Mesenchymal stem cell (in vitro differentiated cells and primary cell): ENCODE results near the gene LRRC28.

Experiments used
- DNase-seq: peaks from one replicate; pipeline ENCODE4 v3.0.0-alpha.2; 2013
- H2AFZ ChIP-seq: one replicate; pipeline ENCODE4 v1.6.1; 2013; ENCODE audit warnings: low read depth, mild to moderate bottlenecking, control low read depth, inconsistent platforms, low read length, moderate library complexity
- H2AK5ac ChIP-seq: 2 replicates; pipeline ENCODE4 v1.6.1; 2013; ENCODE audit warnings: low read length, moderate library complexity, mild to moderate bottlenecking, inconsistent platforms; ENCODE audit not compliant: severe bottlenecking
- H2BK120ac ChIP-seq: one replicate; pipeline ENCODE4 v1.6.1; 2013; ENCODE audit warnings: low read depth, mild to moderate bottlenecking, inconsistent platforms, low read length, moderate library complexity
- H2BK12ac ChIP-seq, 2 experiments: one replicate each; pipeline ENCODE4 v1.6.1; 2013; ENCODE audit warnings: inconsistent platforms in 2 of 2, low read length in 2 of 2, mild to moderate bottlenecking in 2 of 2, moderate library complexity in 2 of 2, control low read depth in 1 of 2
- H2BK15ac ChIP-seq: one replicate; pipeline ENCODE4 v1.6.1; 2013; ENCODE audit warnings: mild to moderate bottlenecking, low read depth, inconsistent platforms; ENCODE audit not compliant: poor library complexity, severe bottlenecking
- H2BK5ac ChIP-seq: 2 replicates; pipeline ENCODE4 v1.6.1; 2013; ENCODE audit warnings: low read depth, mild to moderate bottlenecking, low read length, control low read depth, inconsistent platforms; ENCODE audit not compliant: poor library complexity, severe bottlenecking
- H3K14ac ChIP-seq, 2 experiments: one replicate each; pipeline ENCODE4 v1.6.1; 2013; ENCODE audit warnings: inconsistent platforms in 2 of 2, low read length in 2 of 2, control low read depth in 1 of 2, mild to moderate bottlenecking in 1 of 2, moderate library complexity in 1 of 2
- H3K18ac ChIP-seq, 2 experiments: one replicate each; pipeline ENCODE4 v1.6.1; 2013; ENCODE audit warnings: inconsistent platforms in 2 of 2, low read length in 2 of 2, control low read depth in 1 of 2, low read depth in 1 of 2, mild to moderate bottlenecking in 1 of 2
- H3K23ac ChIP-seq, 2 experiments: one replicate each; pipeline ENCODE4 v1.6.1; 2013; ENCODE audit warnings: inconsistent platforms in 2 of 2, low read length in 2 of 2, mild to moderate bottlenecking in 2 of 2, moderate library complexity in 2 of 2, control low read depth in 1 of 2
- H3K27ac ChIP-seq: 2 replicates; pipeline ENCODE4 v1.5.1; 2013; ENCODE audit warnings: mild to moderate bottlenecking, moderate library complexity, low read length, control low read depth, inconsistent platforms; ENCODE audit not compliant: poor library complexity, severe bottlenecking
- H3K27me3 ChIP-seq, 2 experiments: 2 replicates each; pipeline versions ENCODE4 v1.6.1 to v1.7.0; 2013; ENCODE audit warnings: low read length in 2 of 2, mild to moderate bottlenecking in 2 of 2, moderate library complexity in 2 of 2, control low read depth in 1 of 2, inconsistent platforms in 1 of 2; ENCODE audit not compliant: control insufficient read depth in 1 of 2, insufficient read depth in 1 of 2
- H3K36me3 ChIP-seq, 2 experiments: 2 replicates each; pipeline versions ENCODE4 v1.6.1 to v1.7.0; 2013; ENCODE audit warnings: low read length in 2 of 2, control low read depth in 1 of 2, inconsistent platforms in 1 of 2, low read depth in 1 of 2, mild to moderate bottlenecking in 1 of 2; ENCODE audit not compliant: insufficient read depth in 2 of 2, control insufficient read depth in 1 of 2
- H3K4ac ChIP-seq, 2 experiments: one replicate each; pipeline ENCODE4 v1.6.1; 2013; ENCODE audit warnings: inconsistent platforms in 2 of 2, low read length in 2 of 2, mild to moderate bottlenecking in 2 of 2, moderate library complexity in 2 of 2, control low read depth in 1 of 2, low read depth in 1 of 2
- H3K4me1 ChIP-seq: 2 replicates; pipeline ENCODE4 v1.6.1; 2013; ENCODE audit warnings: low read depth, low read length, control low read depth; ENCODE audit not compliant: control insufficient read depth, insufficient read depth
- H3K4me2 ChIP-seq: 2 replicates; pipeline ENCODE4 v1.6.1; 2013; ENCODE audit warnings: low read length, mild to moderate bottlenecking, inconsistent platforms; ENCODE audit not compliant: poor library complexity, severe bottlenecking
- H3K4me3 ChIP-seq, 2 experiments: 2 replicates each; pipeline versions ENCODE4 v1.5.1 to v1.7.0; 2013; ENCODE audit warnings: low read length in 2 of 2, mild to moderate bottlenecking in 2 of 2, control low read depth in 1 of 2, low read depth in 1 of 2; ENCODE audit not compliant: insufficient read depth in 1 of 2
- H3K79me1 ChIP-seq: replicated peaks from 2 replicates; pipeline ENCODE4 v1.6.1; 2013; ENCODE audit warnings: mild to moderate bottlenecking, control low read depth, low read length, inconsistent platforms; ENCODE audit not compliant: poor library complexity, severe bottlenecking
- H3K9ac ChIP-seq: 2 replicates; pipeline ENCODE4 v1.7.0; 2013; ENCODE audit warnings: mild to moderate bottlenecking, low read length, moderate library complexity
- H3K9me3 ChIP-seq: 2 replicates; pipeline ENCODE4 v1.7.0; 2013; ENCODE audit warnings: mild to moderate bottlenecking, low read length; ENCODE audit not compliant: control insufficient read depth
- H4K8ac ChIP-seq: one replicate; pipeline ENCODE4 v1.6.1; 2013; ENCODE audit warnings: inconsistent platforms, mild to moderate bottlenecking, low read length, moderate library complexity
- H4K91ac ChIP-seq: one replicate; pipeline ENCODE4 v1.6.1; 2013; ENCODE audit warnings: mild to moderate bottlenecking, low read length, inconsistent platforms
- WGBS: methylation state at CpG from one replicate; pipeline ENCODE4 v1.1.7; 2013; ENCODE audit warnings: mixed read lengths; 5-methylcytosine and 5-hydroxymethylcytosine counted together

LRRC28 gene

DNA sequence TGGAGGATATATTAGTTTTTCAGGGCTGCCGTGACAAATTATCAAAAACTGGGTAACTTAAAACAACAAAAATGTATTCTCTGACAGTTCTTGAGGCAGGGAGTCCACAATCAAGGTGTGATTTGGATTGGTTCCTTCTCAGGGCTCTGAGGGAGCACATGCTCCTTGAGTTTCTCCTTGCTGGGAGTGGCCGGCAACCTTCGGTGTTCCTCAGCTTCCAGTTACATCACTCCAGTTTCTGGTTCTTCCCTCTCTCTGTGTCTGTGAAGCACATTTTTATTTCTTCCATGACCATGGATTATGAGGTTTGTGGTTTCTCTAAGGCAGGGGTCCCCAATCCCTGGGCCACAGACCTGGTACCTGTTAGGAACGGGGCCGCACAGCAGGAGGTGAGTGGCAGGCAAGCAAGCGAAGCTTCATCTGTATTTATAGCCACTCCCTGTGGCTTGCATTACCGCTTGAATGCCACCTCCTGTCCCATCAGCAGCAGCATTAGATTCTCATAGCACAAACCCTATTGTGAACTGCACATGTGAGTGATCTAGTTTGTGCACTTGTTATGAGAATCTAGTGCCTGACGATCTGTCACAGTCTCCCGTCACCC is 24.3 kb downstream of the LRRC28 start:
- no peak overlapping the region for H3K18ac ChIP-seq
- H3K4me1 ChIP-seq, result no peaks in the 10 kb centered on the region
- H4K91ac ChIP-seq, result no peak overlapping the region
- peaks cover 0 to 6% of the 10 kb centered on the region in 2 experiments for H3K36me3 ChIP-seq
- no peak overlapping the region for H3K27ac ChIP-seq
- H3K27me3 ChIP-seq, result no peaks in the 10 kb centered on the region
- no peak overlapping the region for H2BK15ac ChIP-seq
- no peak overlapping the region for H3K4ac ChIP-seq
- no peak overlapping the region for H2AFZ ChIP-seq
- no peak overlapping the region for H3K14ac ChIP-seq
- H2BK5ac ChIP-seq, result peak overlapping the region; percentile 12
- no peak overlapping the region for H3K4me2 ChIP-seq
- no peak overlapping the region for H2BK120ac ChIP-seq
- no peak overlapping the region for H3K23ac ChIP-seq
- no peak for DNase-seq
- H3K79me1 ChIP-seq, result peaks cover 11% of the 10 kb centered on the region
- H3K9ac ChIP-seq, result no peak overlapping the region
- over 99% methylated on average over 5 of the region's 9 CpGs for WGBS
- H3K9me3 ChIP-seq, result no peaks in the 10 kb centered on the region
- no peak overlapping the region for H4K8ac ChIP-seq
- no peak overlapping the region for H2BK12ac ChIP-seq
- H2AK5ac ChIP-seq, result no peak overlapping the region
- no peak overlapping the region for H3K4me3 ChIP-seq

DNA sequence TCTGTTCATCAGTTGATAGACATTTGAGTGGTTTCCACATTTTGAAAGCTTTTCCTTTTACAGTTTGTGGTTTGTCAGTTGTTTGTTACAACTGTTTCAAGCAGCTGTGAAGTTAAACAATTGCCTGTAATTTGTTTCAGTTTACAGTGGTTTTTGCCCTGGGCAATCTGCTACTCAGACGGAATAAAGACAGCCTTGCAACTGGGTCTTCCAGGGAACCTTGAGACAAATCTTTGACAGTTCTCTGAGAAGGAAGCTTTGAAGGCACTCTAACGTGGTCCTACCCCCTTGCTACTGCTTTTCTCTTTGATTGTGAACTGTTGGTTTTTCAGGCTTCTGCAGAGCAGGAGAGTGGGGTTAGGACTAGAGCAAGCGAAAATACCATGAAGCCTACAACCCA is 28.0 kb downstream of the LRRC28 start:
- Histone ChIP-seq H3K23ac (no peak overlapping the region), H3K9ac (no peak overlapping the region), H2BK15ac (no peak overlapping the region), H3K79me1 (peaks cover 13% of the 10 kb centered on the region), H3K4me3 (no peak overlapping the region), H2AK5ac (no peak overlapping the region), H3K14ac (no peak overlapping the region), H3K18ac (no peak overlapping the region), H4K8ac (no peak overlapping the region), H3K4me1 (no peaks in the 10 kb centered on the region), H3K27ac (no peak overlapping the region), H3K4me2 (no peak overlapping the region), H3K36me3 (peaks cover 0 to 6% of the 10 kb centered on the region in 2 experiments), H3K9me3 (no peaks in the 10 kb centered on the region), H4K91ac (no peak overlapping the region), H2BK12ac (no peak overlapping the region), H2BK5ac (no peak overlapping the region), H2BK120ac (no peak overlapping the region), H3K4ac (no peak overlapping the region), H2AFZ (no peak overlapping the region), H3K27me3 (no peaks in the 10 kb centered on the region)
- peak; percentile 22 for DNase-seq
- WGBS, result 75% methylated on average over 3 of the region's 3 CpGs

DNA sequence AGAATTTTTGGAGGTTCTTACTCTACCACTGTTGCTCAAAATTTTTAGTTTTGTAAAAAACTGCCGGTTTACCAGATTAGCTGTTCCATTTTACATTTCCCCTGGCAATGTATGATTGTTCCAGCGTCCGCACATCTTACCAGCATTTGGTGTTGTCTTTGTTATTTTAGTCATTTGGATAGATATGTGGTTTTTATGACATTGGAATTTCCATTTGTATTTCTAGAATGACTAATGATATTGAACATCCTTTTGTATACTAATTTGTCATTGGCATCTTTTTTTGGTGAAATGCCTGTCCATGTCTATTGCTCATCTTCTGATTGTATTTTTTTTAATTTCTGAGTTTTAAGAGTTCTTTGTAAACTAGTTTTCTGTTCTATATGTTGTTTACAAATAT is 28.5 kb downstream of the LRRC28 start:
- Histone ChIP-seq H3K4ac (no peak overlapping the region), H2AK5ac (no peak overlapping the region), H3K27me3 (no peaks in the 10 kb centered on the region), H4K8ac (no peak overlapping the region), H3K36me3 (peaks cover 0 to 6% of the 10 kb centered on the region in 2 experiments), H3K14ac (no peak overlapping the region), H3K4me2 (no peak overlapping the region), H3K9me3 (no peaks in the 10 kb centered on the region), H3K9ac (no peak overlapping the region), H2BK15ac (no peak overlapping the region), H3K79me1 (peaks cover 13% of the 10 kb centered on the region), H3K4me3 (no peak overlapping the region), H3K4me1 (no peaks in the 10 kb centered on the region), H2BK120ac (no peak overlapping the region), H2BK5ac (no peak overlapping the region), H2AFZ (no peak overlapping the region), H4K91ac (no peak overlapping the region), H3K27ac (no peak overlapping the region), H3K18ac (no peak overlapping the region), H3K23ac (no peak overlapping the region), H2BK12ac (no peak overlapping the region)
- DNase-seq, result no peak
- 80% methylated on average over 3 of the region's 3 CpGs for WGBS

DNA sequence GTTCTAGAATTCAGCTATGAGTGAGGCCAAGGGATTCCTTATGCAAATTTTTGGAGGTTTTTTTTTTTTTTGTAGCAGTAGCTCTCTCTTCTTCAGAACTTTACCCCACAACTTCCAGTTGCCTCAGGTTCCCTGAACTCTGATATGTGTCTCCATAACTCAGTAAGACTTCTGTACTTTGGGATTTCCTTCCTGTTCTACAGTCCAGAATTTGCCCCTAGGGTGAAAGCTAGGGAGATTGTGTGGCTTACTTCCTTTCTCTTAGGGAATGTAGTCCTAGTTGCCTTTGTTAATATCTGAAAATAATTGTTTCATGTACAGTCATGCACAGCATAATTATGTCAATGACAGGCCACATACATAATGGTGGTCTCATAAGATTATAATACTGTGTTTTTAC is 30.8 kb downstream of the LRRC28 start:
- no peak overlapping the region for H3K27ac ChIP-seq
- H3K9ac ChIP-seq, result no peak overlapping the region
- no peak for DNase-seq
- no peak overlapping the region for H3K4me2 ChIP-seq
- no peak overlapping the region for H2AFZ ChIP-seq
- H2BK120ac ChIP-seq, result no peak overlapping the region
- no peaks in the 10 kb centered on the region for H3K4me1 ChIP-seq
- no peak overlapping the region for H3K18ac ChIP-seq
- H3K79me1 ChIP-seq, result peaks cover 9% of the 10 kb centered on the region
- H3K9me3 ChIP-seq, result no peaks in the 10 kb centered on the region
- no peak overlapping the region for H2BK15ac ChIP-seq
- no peak overlapping the region for H2BK5ac ChIP-seq
- no peak overlapping the region for H3K4ac ChIP-seq
- H4K91ac ChIP-seq, result no peak overlapping the region
- H3K14ac ChIP-seq, result no peak overlapping the region
- no peaks in the 10 kb centered on the region for H3K27me3 ChIP-seq
- H2AK5ac ChIP-seq, result no peak overlapping the region
- no peak overlapping the region for H3K23ac ChIP-seq
- H4K8ac ChIP-seq, result no peak overlapping the region
- H2BK12ac ChIP-seq, result no peak overlapping the region
- H3K36me3 ChIP-seq, result peaks cover 0 to 6% of the 10 kb centered on the region in 2 experiments
- no peak overlapping the region for H3K4me3 ChIP-seq
